Measurements from ENCODE around the gene COL12A1. TPM values are rescaled to one million over a fixed set of nuclear protein-coding genes. Genes with fewer than 3 reads are reported as not detected.

Gene COL12A1
- total RNA-seq, 1 experiment from 2014 or later: 0.96 TPM

DNA sequence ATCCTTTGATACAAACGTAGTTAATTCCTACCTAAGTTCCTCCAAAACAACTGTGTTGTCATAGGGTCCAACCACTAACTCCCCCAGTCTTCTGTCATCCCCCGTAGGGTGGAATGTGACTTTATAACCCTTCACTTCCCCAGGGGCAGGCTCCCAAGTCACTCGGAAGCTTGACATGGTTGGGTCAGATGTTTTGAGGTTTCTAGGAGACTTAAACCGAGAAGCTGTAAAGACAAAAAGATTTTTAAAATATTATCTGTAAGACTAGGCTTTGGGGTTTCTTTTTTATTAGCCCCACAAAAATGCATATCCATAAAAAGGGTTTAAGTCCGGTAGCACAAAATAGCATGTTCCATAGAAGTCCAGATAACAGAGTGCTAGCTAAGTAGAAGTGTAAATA is 50.2 kb downstream of the COL12A1 start:
- no CpG with 5 or more reads among the region's 5 CpGs for WGBS (ENCODE audit: extremely low coverage, insufficient read length, low lambda C conversion rate)
- H3K14ac ChIP-seq (ENCODE audit: insufficient read depth, low read length): no peak overlapping the region
- no peak overlapping the region for H3K4me2 ChIP-seq (ENCODE audit: insufficient read depth, insufficient read length, low read length)
- no peak overlapping the region for H3K27ac Mint-ChIP-seq
- no peak overlapping the region for H2BK20ac ChIP-seq (ENCODE audit: low read depth, low read length, poor library complexity, severe bottlenecking)
- no peak overlapping the region for H2BK15ac ChIP-seq (ENCODE audit: low read depth, low read length)
- H2AFZ ChIP-seq (ENCODE audit: low read length): no peak overlapping the region
- no peak overlapping the region for H4K91ac ChIP-seq (ENCODE audit: insufficient read length, low read depth, low read length)
- no peaks in the 10 kb centered on the region for H3K9me3 ChIP-seq (ENCODE audit: control insufficient read depth, low read depth, low read length)
- no peak overlapping the region for H3K27ac ChIP-seq (ENCODE audit: insufficient read length, low read depth, low read length)
- peaks cover 0 to 5% of the 10 kb centered on the region in 2 experiments; a peak in 1 of 4 replicates for H3K4me1 Mint-ChIP-seq
- H3K27me3 Mint-ChIP-seq (ENCODE audit: low read depth): no peaks in the 10 kb centered on the region
- H3K4me1 ChIP-seq (ENCODE audit: insufficient read depth, low read length): no peaks in the 10 kb centered on the region; the same call in 1 of the 2 replicates
- H3K79me1 ChIP-seq (ENCODE audit: insufficient read depth, low read depth, low read length, poor library complexity, severe bottlenecking): no peaks in the 10 kb centered on the region
- no peak overlapping the region for H3K4me3 Mint-ChIP-seq
- H2BK12ac ChIP-seq (ENCODE audit: insufficient read length, low read depth, low read length): no peak overlapping the region
- H3K27me3 ChIP-seq (ENCODE audit: insufficient read depth, low read length): no peaks in the 10 kb centered on the region
- H3K56ac ChIP-seq (ENCODE audit: insufficient read length, low read depth, low read length): no peak overlapping the region
- DNase-seq: no peak
- H4K20me1 ChIP-seq (ENCODE audit: control insufficient read depth, insufficient read depth, insufficient read length): no peaks in the 10 kb centered on the region
- no peaks in the 10 kb centered on the region for H3K79me2 ChIP-seq (ENCODE audit: insufficient read depth, low read length)
- no peak overlapping the region for H3K23ac ChIP-seq (ENCODE audit: insufficient read length, low read depth, low read length)
- H4K8ac ChIP-seq (replicated peaks; ENCODE audit: insufficient read length, low read depth, low read length): no peak overlapping the region
- H2AK5ac ChIP-seq (ENCODE audit: insufficient read length, low read length): no peak overlapping the region
- no peak overlapping the region for H2BK120ac ChIP-seq (ENCODE audit: low read depth, low read length, poor library complexity, severe bottlenecking)
- H3K36me3 Mint-ChIP-seq (ENCODE audit: insufficient read depth in 1 of 3, low read depth in 3 of 3): no peaks in the 10 kb centered on the region
- no peak overlapping the region for H3K18ac ChIP-seq (ENCODE audit: insufficient read length, low read depth, low read length)
- H4K5ac ChIP-seq (ENCODE audit: insufficient read length, low read depth, low read length): no peak overlapping the region
- TF ChIP-seq, protein P1, sequence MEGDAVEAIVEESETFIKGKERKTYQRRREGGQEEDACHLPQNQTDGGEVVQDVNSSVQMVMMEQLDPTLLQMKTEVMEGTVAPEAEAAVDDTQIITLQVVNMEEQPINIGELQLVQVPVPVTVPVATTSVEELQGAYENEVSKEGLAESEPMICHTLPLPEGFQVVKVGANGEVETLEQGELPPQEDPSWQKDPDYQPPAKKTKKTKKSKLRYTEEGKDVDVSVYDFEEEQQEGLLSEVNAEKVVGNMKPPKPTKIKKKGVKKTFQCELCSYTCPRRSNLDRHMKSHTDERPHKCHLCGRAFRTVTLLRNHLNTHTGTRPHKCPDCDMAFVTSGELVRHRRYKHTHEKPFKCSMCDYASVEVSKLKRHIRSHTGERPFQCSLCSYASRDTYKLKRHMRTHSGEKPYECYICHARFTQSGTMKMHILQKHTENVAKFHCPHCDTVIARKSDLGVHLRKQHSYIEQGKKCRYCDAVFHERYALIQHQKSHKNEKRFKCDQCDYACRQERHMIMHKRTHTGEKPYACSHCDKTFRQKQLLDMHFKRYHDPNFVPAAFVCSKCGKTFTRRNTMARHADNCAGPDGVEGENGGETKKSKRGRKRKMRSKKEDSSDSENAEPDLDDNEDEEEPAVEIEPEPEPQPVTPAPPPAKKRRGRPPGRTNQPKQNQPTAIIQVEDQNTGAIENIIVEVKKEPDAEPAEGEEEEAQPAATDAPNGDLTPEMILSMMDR (conservative IDR thresholded peaks at IDR 0.05): no peak
- no peaks in the 10 kb centered on the region for H3K9me3 Mint-ChIP-seq
- no peak overlapping the region for H3T11ph ChIP-seq (ENCODE audit: low read length)
- H2BK5ac ChIP-seq (ENCODE audit: insufficient read length, low read length): no peak overlapping the region
- H3K23me2 ChIP-seq (ENCODE audit: insufficient read length, low read depth, low read length, poor library complexity, severe bottlenecking): no peaks in the 10 kb centered on the region
- no peak overlapping the region for H3K9ac ChIP-seq (ENCODE audit: extremely low read depth, insufficient read length, low read length)
- H3K4ac ChIP-seq (ENCODE audit: low read depth, low read length): no peak overlapping the region

Data from H9 (cell line).